NCI-H446 (cell line): ENCODE measurements around the gene MCEE.

Source experiments
- DNase-seq, 2 experiments: peaks; one replicate each; lab custom pipeline; 2025; lab: John Stamatoyannopoulos, UW

The MCEE gene

GRCh38 chr2:71082402-71083252 lies 47.4 kb downstream of the MCEE start:
- no peak for DNase-seq

GRCh38 chr2:71078624-71079023 lies 51.4 kb downstream of the MCEE start:
- no peak for DNase-seq

GRCh38 chr2:71074893-71075395 lies 55.1 kb downstream of the MCEE start:
- DNase-seq, result no peak

- DNase-seq, result no peak
Measured at GRCh38 chr2:71073475-71073874, 56.6 kb downstream of the MCEE start.

- DNase-seq, result no peak
Measured at GRCh38 chr2:71072492-71072891, 57.5 kb downstream of the MCEE start.

GRCh38 chr2:71071681-71072398 lies 58.2 kb downstream of the MCEE start:
- DNase-seq, result no peak

- peak in 1 of 2 experiments; percentile 3 for DNase-seq
Measured at GRCh38 chr2:71070294-71071093, 59.5 kb downstream of the MCEE start.

- no peak for DNase-seq
Measured at GRCh38 chr2:71069376-71069775, 60.7 kb downstream of the MCEE start.

- peak; percentile 88 to 96 for DNase-seq
Measured at GRCh38 chr2:71068218-71069035, 61.6 kb downstream of the MCEE start, which contains the start of gene NAGK. Gene NAGK (plus strand): TSS chr2:71068648. CDS start chr2:71068684, 36 bp downstream.

GRCh38 chr2:71067567-71068217 lies 62.3 kb downstream of the MCEE start:
- no peak for DNase-seq

GRCh38 chr2:71066856-71067255 lies 63.2 kb downstream of the MCEE start:
- no peak for DNase-seq

GRCh38 chr2:71064754-71065621 lies 65.0 kb downstream of the MCEE start:
- no peak for DNase-seq

GRCh38 chr2:71064110-71064611 lies 65.9 kb downstream of the MCEE start:
- DNase-seq, result no peak

GRCh38 chr2:71063216-71063615 lies 66.8 kb downstream of the MCEE start:
- no peak for DNase-seq

- peak in 1 of 2 experiments; percentile 21 for DNase-seq
Measured at GRCh38 chr2:71060871-71061270, 69.2 kb downstream of the MCEE start.

- DNase-seq, result no peak
Measured at GRCh38 chr2:71060211-71060610, 69.8 kb downstream of the MCEE start.
